Endothelial cell of umbilical vein (primary cell): Measurements from ENCODE around the gene NR5A1. TPM values are rescaled to one million over a fixed set of nuclear protein-coding genes. Genes with fewer than 3 reads are reported as not detected.
A peak's percentile ranks its signal among the peaks of the same experiment; 100 is the strongest.

ENCODE experiments used
- BruUV-seq: library from RNA; stranded (reverse); fragments of 400-500 nt; replicated peaks from 2 replicates; lab custom pipeline; 2021; lab: Mats Ljungman, UMichigan
- CTCF ChIA-PET: fragments of 300-600, 350-600 bp; sonication (Branson Sonifier 250); formaldehyde crosslinking; loops from one replicate; lab custom pipeline; 2021; ENCODE audit warnings: antibody characterized with exemption, inconsistent platforms; lab: Charles Lee
- POLR2A ChIA-PET: fragments of 300-600, 350-600 bp; sonication (Branson Sonifier 250); formaldehyde crosslinking; loops from one replicate; lab custom pipeline; 2021; ENCODE audit warnings: antibody characterized with exemption, inconsistent platforms; lab: Charles Lee
- DNase-seq: peaks from one replicate; pipeline ENCODE4 v3.0.0-alpha.2; 2011; ENCODE audit warnings: low read depth, low spot score
- FAIRE-seq: peaks from 2 replicates; lab custom pipeline; 2011; peaks lifted over from hg19 to GRCh38; lab: Jason Lieb, UNC
- H2AFZ ChIP-seq: 2 replicates; pipeline ENCODE4 v1.6.0; 2012; ENCODE audit warnings: low read depth, low read length, control low read depth, inconsistent platforms
- H3K27ac ChIP-seq: 2 replicates; pipeline ENCODE4 v1.5.1; 2011; ENCODE audit warnings: low read depth, mild to moderate bottlenecking, control low read depth, low read length, moderate library complexity; ENCODE audit not compliant: insufficient read depth
- H3K27me3 ChIP-seq, 2 experiments: 2 replicates each; pipeline versions ENCODE4 v1.6.0 to v1.6.1; 2011; ENCODE audit warnings: low read length in 2 of 2, mixed read lengths in 1 of 2; ENCODE audit not compliant: control insufficient read depth in 2 of 2, insufficient read depth in 2 of 2
- H3K36me3 ChIP-seq, 2 experiments: 2 replicates in 1 of 2; 3 replicates in 1 of 2; pipeline ENCODE4 v1.5.1; 2011; ENCODE audit warnings: low read length in 2 of 2, mild to moderate bottlenecking in 1 of 2, moderate library complexity in 1 of 2; ENCODE audit not compliant: control insufficient read depth in 2 of 2, insufficient read depth in 2 of 2; ENCODE audit errors: extremely low read depth in 1 of 2
- H3K4me1 ChIP-seq: 3 replicates; pipeline ENCODE4 v1.5.1; 2011; ENCODE audit warnings: mild to moderate bottlenecking, low read length; ENCODE audit not compliant: control insufficient read depth, insufficient read depth; ENCODE audit errors: extremely low read depth
- H3K4me2 ChIP-seq: 2 replicates; pipeline ENCODE4 v1.6.1; 2011; ENCODE audit warnings: low read length, control low read depth, mixed read lengths; ENCODE audit not compliant: insufficient read depth
- H3K4me3 ChIP-seq, 3 experiments: fragments of 200-600 bp in 1 of 3; sonication (generic), shearing (Covaris generic) in 1 of 3; replicated peaks in 1 of 3; 2 replicates each; pipeline ENCODE4 v1.5.1; 2011 to 2016; ENCODE audit warnings: control low read depth in 3 of 3, low read length in 3 of 3, mild to moderate bottlenecking in 2 of 3, inconsistent platforms in 1 of 3, low read depth in 1 of 3, moderate library complexity in 1 of 3; ENCODE audit not compliant: insufficient read depth in 1 of 3
- H3K79me2 ChIP-seq: 2 replicates; pipeline ENCODE4 v1.6.0; 2012; ENCODE audit warnings: low read length, inconsistent platforms; ENCODE audit not compliant: control insufficient read depth, insufficient read depth
- H3K9ac ChIP-seq: replicated peaks from 2 replicates; pipeline ENCODE3; 2011; ENCODE audit warnings: low read length, control low read depth; ENCODE audit not compliant: insufficient read depth; ENCODE audit errors: extremely low read depth
- H3K9me1 ChIP-seq: replicated peaks from 3 replicates; pipeline ENCODE4 v1.6.0; 2011; ENCODE audit warnings: mild to moderate bottlenecking, low read length; ENCODE audit not compliant: control insufficient read depth, insufficient read depth; ENCODE audit errors: extremely low read depth
- H3K9me3 ChIP-seq: replicated peaks from 2 replicates; pipeline ENCODE4 v1.5.1; 2012; ENCODE audit warnings: low read length, inconsistent platforms; ENCODE audit not compliant: control insufficient read depth, insufficient read depth
- H4K20me1 ChIP-seq: replicated peaks from 2 replicates; pipeline ENCODE3; 2011; ENCODE audit warnings: mild to moderate bottlenecking, low read length; ENCODE audit not compliant: control insufficient read depth, insufficient read depth; ENCODE audit errors: extremely low read depth
- POLR2A ChIP-seq: IDR thresholded peaks from 2 replicates; pipeline ENCODE4 v1.6.1; 2012; ENCODE audit warnings: low read depth, mild to moderate bottlenecking, control low read depth, low read length
- dilution Hi-C: fragments of 300-500 bp; cut with MboI; formaldehyde crosslinking; loops from one replicate; pipeline ENCODE4 v1.15.0; 2019; ENCODE audit warnings: low sequenced_read_pairs; ENCODE audit not compliant: extremely low pct_ligation_motif_present
- intact Hi-C: fragments of 100-400 bp; cut with micrococcal nuclease; formaldehyde crosslinking; loops from one replicate; pipeline ENCODE4 v1.10.0; 2022
- polyA plus RNA-seq, 4 experiments: library from polyadenylated mRNA; depleted of rRNA in 3 of 4; stranded (reverse) in 3 of 4; unstranded in 1 of 4; fragments of >200 nt; gene quantifications; 2 replicates each; pipeline versions ENCODE4 v1.2.1 to v1.2.3, GENCODE V29; 2011 to 2012; ENCODE audit warnings: missing spikeins in 1 of 4
- total RNA-seq: library from RNA; stranded (reverse); gene quantifications from 2 replicates; pipeline ENCODE4 v1.2.3, GENCODE V29; 2021
- TF ChIP-seq, protein P1 (sequence below): IDR thresholded peaks from 2 replicates; pipeline ENCODE4 v1.6.1; 2011; ENCODE audit not compliant: insufficient read depth, insufficient read length

NR5A1 gene
- total and polyA plus RNA-seq, 2 donors (not counting 3 experiments of a cell fraction or from before 2014, with no cell fraction given): not detected

DNA sequence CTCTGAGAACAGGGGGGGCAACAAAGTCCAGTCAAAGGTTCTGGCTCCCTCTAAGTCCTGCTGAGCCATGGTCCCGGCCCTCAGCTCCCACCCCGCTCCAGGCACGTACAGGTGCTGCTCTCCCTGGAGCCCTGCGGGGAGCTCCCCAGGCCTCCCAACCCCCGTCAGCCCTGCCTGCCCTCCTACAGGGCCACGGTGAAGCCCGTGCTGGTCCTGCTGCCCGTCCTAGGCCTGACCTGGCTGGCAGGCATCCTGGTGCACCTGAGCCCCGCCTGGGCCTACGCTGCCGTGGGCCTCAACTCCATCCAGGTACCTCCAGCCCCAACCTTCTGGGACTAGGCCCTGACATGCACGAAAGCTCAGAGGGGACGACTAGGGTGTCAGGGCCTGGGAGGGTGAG, 36.9 kb downstream of the NR5A1 start:
- Histone ChIP-seq H2AFZ (no peak overlapping the region), H3K4me3 (no peak overlapping the region), H3K27me3 (no peaks in the 10 kb centered on the region), H3K9me3 (no peaks in the 10 kb centered on the region), H3K4me1 (no peaks in the 10 kb centered on the region), H3K36me3 (no peaks in the 10 kb centered on the region), H3K9ac (no peak overlapping the region), H3K27ac (no peak overlapping the region), H4K20me1 (no peaks in the 10 kb centered on the region), H3K4me2 (no peak overlapping the region), H3K79me2 (no peaks in the 10 kb centered on the region), H3K9me1 (no peaks in the 10 kb centered on the region)
- TF ChIP-seq, protein P1, sequence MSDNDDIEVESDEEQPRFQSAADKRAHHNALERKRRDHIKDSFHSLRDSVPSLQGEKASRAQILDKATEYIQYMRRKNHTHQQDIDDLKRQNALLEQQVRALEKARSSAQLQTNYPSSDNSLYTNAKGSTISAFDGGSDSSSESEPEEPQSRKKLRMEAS: no peak
- no TSS peak for BruUV-seq
- DNase-seq (no peak), FAIRE-seq (no peak)
- dilution Hi-C loops (no loop called here), intact Hi-C loops (no loop called here)
- POLR2A ChIA-PET: no interaction called here
- CTCF ChIA-PET: no interaction called here

DNA sequence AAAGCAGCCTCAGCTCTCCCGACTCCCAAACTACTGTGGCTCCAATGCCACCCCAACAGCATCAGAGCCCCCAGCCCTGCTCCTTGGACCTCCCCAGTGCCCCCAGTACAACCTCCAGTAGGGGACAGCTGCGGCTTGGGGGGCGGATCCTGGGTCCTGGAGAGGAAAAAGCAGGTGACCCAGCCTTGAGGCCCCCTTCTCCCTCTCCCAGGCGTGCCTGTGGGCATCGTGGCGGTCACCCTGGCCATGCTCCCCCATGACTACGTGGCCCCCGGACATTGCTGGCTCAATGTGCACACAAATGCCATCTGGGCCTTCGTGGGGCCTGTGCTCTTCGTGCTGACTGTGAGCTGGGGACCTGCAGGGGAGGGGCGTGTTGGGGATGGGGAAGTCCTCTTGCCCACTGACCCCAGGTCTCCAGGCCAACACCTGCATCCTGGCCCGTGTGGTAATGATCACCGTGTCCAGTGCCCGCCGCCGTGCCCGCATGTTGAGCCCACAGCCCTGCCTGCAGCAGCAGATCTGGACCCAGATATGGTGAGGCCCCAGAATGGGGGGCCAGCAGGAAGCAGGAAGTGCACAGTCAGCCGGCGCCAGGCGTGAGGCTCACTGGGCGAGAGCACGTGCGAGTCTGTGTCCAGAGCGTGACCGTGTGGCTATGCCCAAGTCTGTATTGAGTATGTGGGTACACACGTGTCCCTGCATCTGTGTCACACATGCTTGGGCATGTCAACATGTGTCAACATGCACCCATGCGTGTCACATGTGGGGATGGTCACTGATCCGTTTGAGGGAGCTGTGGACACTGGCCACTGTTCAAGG, 38.0 kb downstream of the NR5A1 start:
- H3K27me3 ChIP-seq: peaks cover 0 to 4% of the 10 kb centered on the region in 2 experiments
- intact Hi-C loops: no loop called here
- POLR2A ChIA-PET: no interaction called here

More for the DNA sequence above, 38.0 kb downstream of the NR5A1 start:
- TF ChIP-seq, protein P1: peak; percentile 12
- no peak for TF ChIP-seq POLR2A
- H3K9me1 ChIP-seq: no peaks in the 10 kb centered on the region
- no peaks in the 10 kb centered on the region for H4K20me1 ChIP-seq
- no peaks in the 10 kb centered on the region for H3K36me3 ChIP-seq
- H3K4me3 ChIP-seq: no peak overlapping the region
- dilution Hi-C loops: no loop called here
- CTCF ChIA-PET: no interaction called here
- no peak overlapping the region for H3K9ac ChIP-seq
- no peak for DNase-seq
- H2AFZ ChIP-seq: no peak overlapping the region
- BruUV-seq: no TSS peak
- H3K27ac ChIP-seq: no peak overlapping the region
- no peaks in the 10 kb centered on the region for H3K79me2 ChIP-seq
- no peaks in the 10 kb centered on the region for H3K9me3 ChIP-seq
- no peak for FAIRE-seq
- no peak overlapping the region for H3K4me2 ChIP-seq
- no peaks in the 10 kb centered on the region for H3K4me1 ChIP-seq
